SU-DHL-6 (cell line): ENCODE results near the gene RASGRF1.

Experiments
- CTCF ChIP-seq: fragments of 200-600 bp; sonication (generic); IDR thresholded peaks from one replicate; pipeline ENCODE4 v1.5.1; 2017; ENCODE audit warnings: antibody characterized with exemption, mild to moderate bottlenecking, low read length, moderate library complexity; ENCODE audit not compliant: insufficient read depth, poor library complexity, severe bottlenecking
- EZH2phosphoT487 ChIP-seq: fragments of 200-600 bp; sonication (generic), shearing (Covaris generic); conservative IDR thresholded peaks from 2 replicates; pipeline ENCODE4 v1.6.1; 2018; ENCODE audit warnings: mild to moderate bottlenecking, antibody characterized with exemption, low read length, moderate library complexity, mixed read lengths

GRCh38 chr15:79132361-79132760 lies 41.8 kb upstream of the RASGRF1 start:
- TF ChIP-seq CTCF (no peak), EZH2phosphoT487 (no peak)
